Activated naive CD4-positive, alpha-beta T cell treated with anti-CD3 and anti-CD28 coated beads, Interleukin-2, amount 50 U/mL, for 72 hours (primary cell): Measurements from ENCODE around the gene ARHGAP11B.
"Not testable (repeated sequence)": the region's sequence is repeated elsewhere in the genome, so short reads cannot be mapped to it uniquely, and the experiment has no call there.

Source experiments
- ATAC-seq, 2 donors: fragments of 150-1000 bp; cut with Tn5 transposase; 2 replicates each; pipeline ENCODE4 v1.10.0; 2021; ENCODE audit warnings: mild to moderate bottlenecking in 2 of 2, moderate library complexity in 2 of 2
- DNase-seq, 2 donors: peaks; one replicate each; pipeline ENCODE4 v3.0.0; 2021 to 2022; ENCODE audit warnings: low spot score in 2 of 2
- H3K27ac Mint-ChIP-seq, 2 donors: one replicate each; pipeline ENCODE4 v1.8.0; 2022; ENCODE audit warnings: mild to moderate bottlenecking in 2 of 2, mixed read lengths in 2 of 2
- H3K36me3 Mint-ChIP-seq, 2 donors: one replicate each; pipeline ENCODE4 v1.8.0; 2022; ENCODE audit warnings: mixed read lengths in 2 of 2
- H3K9me3 Mint-ChIP-seq, 2 donors: one replicate each; pipeline ENCODE4 v1.8.0; 2022; ENCODE audit warnings: mixed read lengths in 2 of 2

Gene ARHGAP11B

DNA sequence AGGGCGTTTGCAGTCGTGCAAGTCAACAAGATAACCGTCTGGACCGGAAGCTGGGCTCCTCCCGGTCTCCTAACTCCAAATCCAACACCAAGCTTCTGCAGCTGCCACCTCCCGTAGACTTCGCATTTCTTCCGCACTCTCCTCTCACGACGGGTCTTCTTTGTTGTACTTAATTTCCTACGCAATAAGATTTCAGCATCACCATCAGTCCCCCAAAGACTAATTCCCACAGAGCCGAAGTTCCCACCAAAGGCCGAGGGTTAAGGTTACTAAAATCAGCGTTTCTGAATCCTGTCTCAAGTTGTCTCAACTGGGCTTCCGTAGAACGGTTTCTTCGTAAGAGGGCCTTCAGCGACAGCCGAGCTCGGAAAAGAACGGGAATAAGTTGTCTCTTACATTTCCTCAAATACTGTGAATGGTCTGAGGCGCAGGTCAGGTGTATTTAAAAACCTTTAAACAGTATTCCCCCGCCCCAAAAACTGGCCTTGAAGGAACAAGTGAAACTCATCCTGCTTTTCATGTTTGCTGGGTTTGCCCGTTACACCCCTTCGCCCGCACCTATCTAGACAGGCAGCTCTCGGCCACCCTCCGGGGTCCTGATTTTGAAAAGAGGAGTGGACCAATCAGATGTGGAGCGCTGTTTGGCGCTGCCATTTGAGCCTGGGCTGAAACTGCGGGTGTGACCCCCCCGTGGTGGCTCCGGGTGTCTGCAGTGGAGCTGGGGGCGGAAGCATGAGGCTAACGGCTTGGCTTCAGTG, at the start of gene ARHGAP11B:
Gene ARHGAP11B, plus strand, starts transcription at position 693 of the 758 bp plus-strand sequence.
- DNase-seq = peak; percentile 95 to 97

GRCh38 chr15:30579394-30579970, 46.4 kb upstream of the ARHGAP11B start:
- ATAC-seq = peak; percentile 41 to 63
- H3K27ac Mint-ChIP-seq, H3K36me3 Mint-ChIP-seq, H3K9me3 Mint-ChIP-seq, DNase-seq: not testable (repeated sequence)

More for the DNA sequence above, at the start of gene ARHGAP11B:
- peak; percentile 97 to 98 for ATAC-seq
- H3K36me3 Mint-ChIP-seq = peaks cover 21 to 22% of the 10 kb centered on the region in 2 donors
- peak within 1 kb of the TSS; percentile 97 to 99 for H3K27ac Mint-ChIP-seq
- H3K9me3 Mint-ChIP-seq = not testable (repeated sequence)

DNA sequence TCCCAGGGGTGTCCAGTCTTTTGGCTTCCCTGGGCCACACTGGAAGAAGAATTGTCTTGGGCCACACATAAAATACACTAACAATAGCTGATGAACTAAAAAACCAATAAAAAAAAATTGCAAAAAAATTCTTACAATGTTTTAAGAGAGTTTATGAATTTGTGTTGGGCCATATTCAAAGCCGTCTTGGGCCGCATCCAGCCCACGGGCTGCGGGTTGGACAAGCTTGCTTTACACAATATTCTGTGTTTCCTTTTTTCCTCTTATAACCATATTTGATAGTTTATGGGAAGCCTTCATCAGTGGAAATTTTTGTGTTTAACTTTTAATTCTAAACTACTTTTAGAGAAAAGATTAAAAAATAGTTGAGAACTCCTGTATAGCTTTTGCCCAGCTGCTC, 45.2 kb upstream of the ARHGAP11B start:
- not testable (repeated sequence) for H3K9me3 Mint-ChIP-seq, DNase-seq, H3K27ac Mint-ChIP-seq, ATAC-seq, H3K36me3 Mint-ChIP-seq

GRCh38 chr15:30598953-30599352, 27.0 kb upstream of the ARHGAP11B start:
- DNase-seq, ATAC-seq, H3K36me3 Mint-ChIP-seq, H3K9me3 Mint-ChIP-seq, H3K27ac Mint-ChIP-seq: not testable (repeated sequence)

DNA sequence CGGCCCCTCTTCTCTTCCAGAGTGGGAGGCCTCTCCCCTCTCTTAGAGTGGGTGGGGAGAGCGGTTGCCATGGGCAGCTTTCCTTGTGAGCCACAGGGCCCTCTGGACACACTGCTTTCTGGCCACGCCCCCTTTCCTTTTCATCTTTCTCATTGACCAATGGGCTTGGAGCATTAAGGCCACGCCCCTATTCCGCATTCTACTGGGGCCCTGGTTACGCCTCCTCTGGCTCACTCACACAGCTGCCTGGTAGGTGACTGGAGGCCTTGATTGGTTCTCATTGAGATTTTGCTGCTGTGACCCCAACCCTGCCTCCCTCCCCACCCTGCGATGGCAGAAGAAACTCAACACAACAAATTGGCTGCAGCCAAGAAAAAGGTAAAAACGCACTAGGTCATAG, 22.1 kb upstream of the ARHGAP11B start, which contains the start of gene GOLGA8H:
Gene GOLGA8H, plus strand, starts transcription at position 233 of the 400 bp plus-strand sequence. Its CDS starts 98 bp downstream, at position 331.
- not testable (repeated sequence) for ATAC-seq, H3K9me3 Mint-ChIP-seq, H3K36me3 Mint-ChIP-seq, DNase-seq, H3K27ac Mint-ChIP-seq

DNA sequence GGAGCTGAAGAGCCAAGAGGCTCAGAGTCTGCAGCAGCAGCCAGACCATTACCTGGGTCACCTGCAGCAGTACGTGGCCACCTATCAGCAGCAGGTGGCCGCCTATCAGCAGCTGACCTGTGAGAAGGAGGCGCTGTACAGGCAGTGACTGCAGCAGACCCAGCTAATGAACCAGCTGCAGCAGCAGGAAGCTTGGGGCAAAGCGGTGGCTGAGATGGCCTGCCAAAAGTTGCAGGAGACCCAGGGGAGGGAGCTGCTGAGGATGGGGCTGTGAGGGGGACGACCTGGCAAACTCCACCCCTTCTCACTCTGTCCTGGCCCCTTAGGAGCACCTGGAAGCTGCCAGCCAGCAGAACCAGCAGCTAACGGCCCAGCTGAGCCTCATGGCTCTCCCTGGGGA, 13.7 kb upstream of the ARHGAP11B start:
- not testable (repeated sequence) for H3K9me3 Mint-ChIP-seq, H3K27ac Mint-ChIP-seq, ATAC-seq, H3K36me3 Mint-ChIP-seq, DNase-seq

DNA sequence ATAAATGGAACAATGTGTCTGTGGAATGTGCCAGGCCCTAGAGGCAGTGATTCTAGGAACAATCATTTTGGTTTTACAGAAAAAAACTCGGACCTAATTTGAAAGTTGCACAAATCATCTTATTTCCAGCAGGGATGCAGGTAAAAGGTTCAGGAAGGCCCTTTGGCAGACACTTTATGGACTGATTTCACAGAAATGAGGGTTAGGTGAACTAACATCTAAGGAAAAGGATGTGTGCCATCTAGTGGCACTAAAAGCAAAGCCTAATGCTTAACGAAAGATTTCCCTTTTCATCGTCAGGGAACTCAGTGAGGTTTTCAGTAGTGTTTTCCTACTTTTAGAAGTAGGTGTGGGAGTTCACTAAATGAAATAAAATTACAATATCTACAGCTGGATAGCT, 4.6 kb upstream of the ARHGAP11B start:
- H3K27ac Mint-ChIP-seq, H3K9me3 Mint-ChIP-seq, ATAC-seq, DNase-seq: not testable (repeated sequence)
- peaks cover 5 to 11% of the 10 kb centered on the region in 2 donors for H3K36me3 Mint-ChIP-seq

GRCh38 chr15:30626194-30626565, 252 bp downstream of the ARHGAP11B start:
- Mint-ChIP-seq H3K27ac (peak overlapping the region; percentile 97 to 99), H3K36me3 (peaks cover 21 to 22% of the 10 kb centered on the region in 2 donors)
- not testable (repeated sequence) for H3K9me3 Mint-ChIP-seq, ATAC-seq
- DNase-seq = peak in 1 of 2 donors; percentile 10

GRCh38 chr15:30626632-30627031, 704 bp downstream of the ARHGAP11B start:
- peak in 1 of 2 donors; percentile 11 for ATAC-seq
- H3K27ac Mint-ChIP-seq = peak overlapping the region; percentile 97 to 99
- DNase-seq = not testable (repeated sequence)

GRCh38 chr15:30650012-30650929, 24.3 kb downstream of the ARHGAP11B start:
- Mint-ChIP-seq H3K9me3 (no peaks in the 10 kb centered on the region), H3K27ac (no peak overlapping the region), H3K36me3 (peaks cover 4 to 47% of the 10 kb centered on the region in 2 donors)
- ATAC-seq (peak in 1 of 2 donors; percentile 61), DNase-seq (no peak)

More at GRCh38 chr15:30626632-30627031, 704 bp downstream of the ARHGAP11B start:
- H3K9me3 Mint-ChIP-seq = not testable (repeated sequence)
- H3K36me3 Mint-ChIP-seq = peaks cover 21 to 22% of the 10 kb centered on the region in 2 donors

- ATAC-seq, H3K27ac Mint-ChIP-seq, H3K36me3 Mint-ChIP-seq, DNase-seq, H3K9me3 Mint-ChIP-seq: not testable (repeated sequence)
Measured at GRCh38 chr15:30661154-30661553, 35.2 kb downstream of the ARHGAP11B start.

DNA sequence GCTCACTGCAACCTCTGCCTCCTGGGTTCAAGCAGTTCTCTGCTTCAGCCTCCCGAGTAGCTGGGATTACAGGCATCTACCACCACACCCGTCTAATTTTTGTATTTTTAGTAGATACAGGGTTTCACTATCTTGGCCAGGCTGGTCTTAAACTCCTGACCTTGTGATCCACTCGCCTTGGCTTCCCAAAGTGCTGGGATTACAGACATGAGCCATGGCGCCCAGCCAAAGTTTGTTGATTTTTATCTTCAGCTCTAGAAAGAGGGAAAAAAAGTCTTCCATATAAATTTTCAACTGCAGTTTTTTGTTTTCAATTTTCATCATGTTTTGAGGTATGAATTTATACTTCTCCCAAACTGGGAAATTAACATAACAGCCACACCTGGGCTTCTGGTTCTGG, 43.7 kb downstream of the ARHGAP11B start:
- not testable (repeated sequence) for H3K9me3 Mint-ChIP-seq, H3K27ac Mint-ChIP-seq, ATAC-seq, DNase-seq
- peaks cover 0 to 51% of the 10 kb centered on the region in 2 donors for H3K36me3 Mint-ChIP-seq

- H3K9me3 Mint-ChIP-seq = no peaks in the 10 kb centered on the region
- H3K27ac Mint-ChIP-seq = no peak overlapping the region
- ATAC-seq (no peak), DNase-seq (no peak)
- H3K36me3 Mint-ChIP-seq = peaks cover 0 to 51% of the 10 kb centered on the region in 2 donors
Measured at GRCh38 chr15:30670056-30670455, 44.1 kb downstream of the ARHGAP11B start.

DNA sequence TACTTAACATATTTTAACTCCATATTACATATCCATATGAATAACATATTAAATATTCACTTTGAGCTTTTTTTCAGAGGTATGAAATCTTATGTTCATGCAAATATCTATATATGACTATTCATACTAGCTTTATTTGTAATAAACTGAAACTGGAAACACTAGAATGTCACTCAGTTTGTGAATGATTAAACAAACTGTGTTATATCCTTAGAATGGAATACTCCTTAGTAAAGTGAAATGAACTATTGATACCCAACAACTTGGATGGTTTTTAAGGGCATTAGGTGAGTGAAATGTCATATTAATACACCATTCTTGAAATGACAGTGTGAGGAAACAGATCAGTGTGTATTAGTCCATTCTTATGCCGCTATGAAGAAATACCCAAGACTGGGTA, 45.4 kb downstream of the ARHGAP11B start:
- no peak for DNase-seq
- peak in 1 of 2 donors; percentile 44 for ATAC-seq
- H3K9me3 Mint-ChIP-seq = no peaks in the 10 kb centered on the region

GRCh38 chr15:30675126-30675525, 49.2 kb downstream of the ARHGAP11B start:
- no peak overlapping the region for H3K27ac Mint-ChIP-seq
- ATAC-seq = no peak
- no peaks in the 10 kb centered on the region for H3K9me3 Mint-ChIP-seq
- H3K36me3 Mint-ChIP-seq = peaks cover 10 to 25% of the 10 kb centered on the region in 2 donors
- no peak for DNase-seq

More for the DNA sequence above, 45.4 kb downstream of the ARHGAP11B start:
- Mint-ChIP-seq H3K27ac (no peak overlapping the region), H3K36me3 (peaks cover 3 to 48% of the 10 kb centered on the region in 2 donors)

- peak in 1 of 2 donors; percentile 36 for ATAC-seq
- H3K27ac Mint-ChIP-seq = peak overlapping the region in 1 of 2 donors; percentile 9
- H3K36me3 Mint-ChIP-seq = peaks cover 10 to 18% of the 10 kb centered on the region in 2 donors
- H3K9me3 Mint-ChIP-seq, DNase-seq: not testable (repeated sequence)
Measured at GRCh38 chr15:30675891-30676290, 50.0 kb downstream of the ARHGAP11B start.
